Posterior vena cava (tissue), 2 donors: ENCODE data around the gene PRDM16. TPM values are rescaled to one million over a fixed set of nuclear protein-coding genes. Genes with fewer than 3 reads are reported as not detected.

Experiments
- DNase-seq: peaks from one replicate; pipeline ENCODE4 v3.0.0-alpha.2; 2020; ENCODE audit warnings: low spot score
- intact Hi-C, 2 donors: fragments of 100-400 bp; cut with DNase I; formaldehyde crosslinking; loops; one replicate each; pipeline versions ENCODE4 v1.14.1 to v1.14.2; 2022 to 2023
- total RNA-seq, 2 donors: library from RNA; stranded (reverse); fragmentation: NEBNext Ultra II Directional; extraction: Animal tissue kit (Norgen Biotek cat#: 25700); gene quantifications; one replicate each; pipeline ENCODE4 v1.2.1, GENCODE V29; 2021
- donor health status: DM: yes; HTN: yes; CAD: no.
- donor health status: DM: yes; HTN: yes; CAD: no.

The PRDM16 gene
- total RNA-seq, 2 donors from 2014 or later, result 15.8 to 21.1 TPM

GRCh38 chr1:3418600-3418999 is 349.6 kb downstream of the PRDM16 start:
- intact Hi-C loops, result loop anchor here in 1 of 2 donors (10.0 kb wide), 1 partner anchor 354 kb away; the partner anchor contains the start of gene PRDM16
- no peak for DNase-seq

GRCh38 chr1:3419415-3420204 is 350.6 kb downstream of the PRDM16 start:
- no peak for DNase-seq
- intact Hi-C loops, result loop anchor here (2.0 to 10.0 kb wide), 5 partner anchors 355 to 1005 kb away; partner anchors contain the start of genes PEX10 (in 1 of the 2) and PRDM16 (in 1 of the 2)

- DNase-seq, result no peak
- intact Hi-C loops, result loop anchor here (2.0 to 10.0 kb wide), 4 partner anchors 406 to 1006 kb away; partner anchors contain the start of gene PEX10 (in 1 of the 2)
Observed at GRCh38 chr1:3420218-3420951, 351.4 kb downstream of the PRDM16 start.

GRCh38 chr1:3422638-3423037 is 353.6 kb downstream of the PRDM16 start:
- intact Hi-C loops, result loop anchor here (10.0 kb wide), 3 partner anchors 548 to 1008 kb away; partner anchors contain the start of gene PEX10 (in 1 of the 2)
- DNase-seq, result no peak

- DNase-seq, result no peak
- intact Hi-C loops, result loop anchor here (10.0 kb wide), 3 partner anchors 549 to 1009 kb away; partner anchors contain the start of gene PEX10 (in 1 of the 2)
Observed at GRCh38 chr1:3423245-3423829, 354.3 kb downstream of the PRDM16 start.

- intact Hi-C loops, result loop anchor here (10.0 kb wide), 3 partner anchors 549 to 1009 kb away; partner anchors contain the start of gene PEX10 (in 1 of the 2)
- DNase-seq, result no peak
Observed at GRCh38 chr1:3423896-3424611, 355.1 kb downstream of the PRDM16 start.

GRCh38 chr1:3425486-3426215 is 356.6 kb downstream of the PRDM16 start:
- intact Hi-C loops, result loop anchor here (10.0 kb wide), 3 partner anchors 551 to 1011 kb away; partner anchors contain the start of gene PEX10 (in 1 of the 2)
- no peak for DNase-seq

GRCh38 chr1:3426956-3427535 is 358.0 kb downstream of the PRDM16 start:
- intact Hi-C loops, result loop anchor here (10.0 kb wide), 3 partner anchors 552 to 1012 kb away; partner anchors contain the start of gene PEX10 (in 1 of the 2)
- no peak for DNase-seq

- intact Hi-C loops, result loop anchor here (10.0 kb wide), 3 partner anchors 553 to 1013 kb away; partner anchors contain the start of gene PEX10 (in 1 of the 2)
Observed at GRCh38 chr1:3427711-3428704, 359.0 kb downstream of the PRDM16 start.

GRCh38 chr1:3428899-3429298 is 359.9 kb downstream of the PRDM16 start:
- intact Hi-C loops, result loop anchor here (10.0 kb wide), 3 partner anchors 554 to 1014 kb away; partner anchors contain the start of gene PEX10 (in 1 of the 2)
- no peak for DNase-seq

More at GRCh38 chr1:3427711-3428704, 359.0 kb downstream of the PRDM16 start:
- no peak for DNase-seq

- intact Hi-C loops, result loop anchor here (10.0 kb wide), 3 partner anchors 555 to 1015 kb away; partner anchors contain the start of gene PEX10 (in 1 of the 2)
- DNase-seq, result no peak
Observed at GRCh38 chr1:3429320-3429719, 360.3 kb downstream of the PRDM16 start.

- DNase-seq, result no peak
- intact Hi-C loops, result loop anchor here (10.0 kb wide), 3 partner anchors 555 to 1015 kb away; partner anchors contain the start of gene PEX10 (in 1 of the 2)
Observed at GRCh38 chr1:3429766-3430165, 360.8 kb downstream of the PRDM16 start.

- intact Hi-C loops, result no loop called here
- no peak for DNase-seq
Observed at GRCh38 chr1:3430406-3430805, 361.4 kb downstream of the PRDM16 start.

GRCh38 chr1:3430820-3431219 is 361.8 kb downstream of the PRDM16 start:
- no peak for DNase-seq
- intact Hi-C loops, result no loop called here

- DNase-seq, result no peak
- intact Hi-C loops, result no loop called here
Observed at GRCh38 chr1:3431266-3431665, 362.3 kb downstream of the PRDM16 start.

- no peak for DNase-seq
- intact Hi-C loops, result no loop called here
Observed at GRCh38 chr1:3431686-3432085, 362.7 kb downstream of the PRDM16 start.
